Pulmonary artery endothelial cell (primary cell): Measurements from ENCODE around the gene PAX2. TPM values are rescaled to one million over a fixed set of nuclear protein-coding genes. Genes with fewer than 3 reads are reported as not detected.

Experiments used
- DNase-seq: peaks from one replicate; pipeline ENCODE4 v3.0.0-alpha.2; 2011; ENCODE audit warnings: low read depth, low spot score
- total RNA-seq: library from RNA; depleted of rRNA; stranded (reverse); fragments of >200 nt; gene quantifications from 2 replicates; pipeline ENCODE4 v1.2.3, GENCODE V29; 2014

PAX2 gene
- total RNA-seq, 1 donor from 2014 or later = not detected

GRCh38 chr10:100751211-100751933 lies 6.0 kb downstream of the PAX2 start:
- DNase-seq = no peak

- DNase-seq = no peak
Measured at GRCh38 chr10:100755821-100756220, 10.4 kb downstream of the PAX2 start.

- no peak for DNase-seq
Measured at GRCh38 chr10:100759331-100759730, 13.9 kb downstream of the PAX2 start.

GRCh38 chr10:100760726-100761125 lies 15.3 kb downstream of the PAX2 start:
- DNase-seq = no peak

GRCh38 chr10:100761191-100761590 lies 15.8 kb downstream of the PAX2 start:
- DNase-seq = no peak

- DNase-seq = no peak
Measured at GRCh38 chr10:100763043-100763747, 17.8 kb downstream of the PAX2 start.

- no peak for DNase-seq
Measured at GRCh38 chr10:100766693-100767421, 21.5 kb downstream of the PAX2 start.

GRCh38 chr10:100767422-100767775 lies 22.0 kb downstream of the PAX2 start:
- DNase-seq = no peak

- no peak for DNase-seq
Measured at GRCh38 chr10:100769481-100769880, 24.1 kb downstream of the PAX2 start.

- DNase-seq = no peak
Measured at GRCh38 chr10:100773646-100774045, 28.3 kb downstream of the PAX2 start.

GRCh38 chr10:100774223-100774622 lies 28.8 kb downstream of the PAX2 start:
- no peak for DNase-seq

GRCh38 chr10:100774876-100775275 lies 29.5 kb downstream of the PAX2 start:
- DNase-seq = no peak

- DNase-seq = no peak
Measured at GRCh38 chr10:100775386-100775785, 30.0 kb downstream of the PAX2 start.

- DNase-seq = no peak
Measured at GRCh38 chr10:100775871-100776270, 30.5 kb downstream of the PAX2 start.

- no peak for DNase-seq
Measured at GRCh38 chr10:100776671-100777070, 31.3 kb downstream of the PAX2 start.

GRCh38 chr10:100779329-100779728 lies 33.9 kb downstream of the PAX2 start:
- no peak for DNase-seq

GRCh38 chr10:100780324-100780723 lies 34.9 kb downstream of the PAX2 start:
- DNase-seq = no peak

- DNase-seq = no peak
Measured at GRCh38 chr10:100781145-100781665, 35.8 kb downstream of the PAX2 start.

GRCh38 chr10:100782461-100783244 lies 37.3 kb downstream of the PAX2 start:
- DNase-seq = no peak

- no peak for DNase-seq
Measured at GRCh38 chr10:100784126-100784525, 38.7 kb downstream of the PAX2 start.

- no peak for DNase-seq
Measured at GRCh38 chr10:100786591-100786990, 41.2 kb downstream of the PAX2 start.
